A549 treated with dexamethasone at 1 μM for 4 hours (cell line): ENCODE results near the gene SSX4B. TPM values are rescaled to one million over a fixed set of nuclear protein-coding genes. Genes with fewer than 3 reads are reported as not detected.

Source experiments
- total RNA-seq: library from RNA; stranded (reverse); fragments of 200-300 nt; extraction: Qiagen RNA extraction; gene quantifications from 5 replicates; pipeline ENCODE4 v1.2.3, GENCODE V29; 2022

The SSX4B gene, protein sequence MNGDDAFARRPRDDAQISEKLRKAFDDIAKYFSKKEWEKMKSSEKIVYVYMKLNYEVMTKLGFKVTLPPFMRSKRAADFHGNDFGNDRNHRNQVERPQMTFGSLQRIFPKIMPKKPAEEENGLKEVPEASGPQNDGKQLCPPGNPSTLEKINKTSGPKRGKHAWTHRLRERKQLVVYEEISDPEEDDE
- total RNA-seq: not detected in 5 replicates

GRCh38 chrX:48411860-48412259 lies at the start of gene SSX4B:
Gene SSX4B, minus strand, starts transcription at chrX:48411960. Its CDS starts 588 bp downstream, at chrX:48411372.

DNA sequence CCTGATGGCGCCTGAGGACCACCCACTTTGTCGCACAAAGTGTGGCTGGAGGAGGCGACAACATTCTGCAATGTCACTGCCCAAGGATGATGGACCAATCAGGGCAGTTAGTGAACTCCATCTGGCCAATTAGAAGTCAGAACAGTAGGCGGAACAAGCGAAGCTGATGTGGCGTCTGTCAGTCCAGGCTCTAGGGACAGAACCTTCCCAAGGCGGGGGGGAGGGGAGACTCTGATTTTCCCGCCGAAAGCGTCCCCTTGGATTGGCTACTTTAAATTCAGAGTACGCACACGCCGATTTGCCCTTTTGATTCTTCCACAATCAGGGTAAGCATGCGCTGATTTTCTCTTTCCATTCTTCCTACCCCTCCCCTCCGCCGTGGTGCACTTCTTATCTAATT lies 28.5 kb downstream of the SSX4B start, which contains the start of gene SSX4:
Gene SSX4, plus strand, starts transcription at position 301 of the 400 bp plus-strand sequence. CDS start 515 bp downstream, outside the sequence.

GRCh38 chrX:48356315-48357094 lies 55.3 kb downstream of the SSX4B start, which contains the start of gene SSX3:
Gene SSX3, minus strand, starts transcription at chrX:48356703. Its CDS starts 1,454 bp downstream, at chrX:48355249.

Other genes with a start within 250 kb of the SSX4B start
- not detected in 5 replicates for gene SSX5, start 215.2 kb downstream of the SSX4B start, total RNA-seq
- not detected in 5 replicates for gene SSX1, start 156.6 kb downstream of the SSX4B start, total RNA-seq
- not detected in 5 replicates for gene SSX3, start 55.3 kb downstream of the SSX4B start, total RNA-seq
- not detected in 5 replicates for gene SSX4, start 28.4 kb downstream of the SSX4B start, total RNA-seq
- 0.08 to 0.24 TPM (median 0.18 TPM) in 4 of 5 replicates, not detected in the other for gene SLC38A5, start 58.3 kb upstream of the SSX4B start, total RNA-seq
- 66.2 to 74.4 TPM (median 71.2 TPM) in 5 replicates for gene FTSJ1, start 64.2 kb upstream of the SSX4B start, total RNA-seq
- gene PORCN, start 97.0 kb upstream of the SSX4B start, total RNA-seq: 14.2 to 17.5 TPM (median 15.9 TPM) in 5 replicates
- 126 to 150 TPM (median 136 TPM) in 5 replicates for gene EBP, start 109.8 kb upstream of the SSX4B start, total RNA-seq
- 11.0 to 14.9 TPM (median 13.3 TPM) in 5 replicates for gene TBC1D25, start 127.8 kb upstream of the SSX4B start, total RNA-seq
- 309 to 586 TPM (median 363 TPM) in 5 replicates for gene RBM3, start 162.5 kb upstream of the SSX4B start, total RNA-seq
- gene WDR13, start 185.5 kb upstream of the SSX4B start, total RNA-seq: 60.8 to 87.8 TPM (median 79.6 TPM) in 5 replicates